H1 (cell line): ENCODE data around the gene LRBA. TPM values are rescaled to one million over a fixed set of nuclear protein-coding genes. Genes with fewer than 3 reads are reported as not detected.

Source experiments
- CTCF ChIA-PET: fragments of 300-600 bp; sonication (Branson Sonifier 250); formaldehyde crosslinking; loops from one replicate; lab custom pipeline; 2021; ENCODE audit not compliant: partially characterized antibody; lab: Charles Lee
- POLR2A ChIA-PET: fragments of 300-600 bp; sonication (Branson Sonifier 250); formaldehyde crosslinking; loops from one replicate; lab custom pipeline; 2021; ENCODE audit warnings: inconsistent platforms; ENCODE audit not compliant: partially characterized antibody; lab: Charles Lee
- DNase-seq, 2 experiments: peaks; one replicate each; pipeline versions ENCODE4 v3.0.0 to v3.0.0-alpha.2; 2010 to 2022; ENCODE audit warnings: low spot score in 2 of 2, low read depth in 1 of 2, mixed read lengths in 1 of 2
- FAIRE-seq: peaks from 2 replicates; lab custom pipeline; 2011; peaks lifted over from hg19 to GRCh38; lab: Jason Lieb, UNC
- H2AFZ ChIP-seq: 2 replicates; pipeline ENCODE4 v1.8.1; 2012; ENCODE audit warnings: low read length, inconsistent platforms
- H2AK5ac ChIP-seq: 2 replicates; pipeline ENCODE4 v1.6.1; 2013; ENCODE audit warnings: low read depth, low read length
- H2BK120ac ChIP-seq: replicated peaks from 2 replicates; pipeline ENCODE3; 2013; ENCODE audit warnings: low read depth, low read length, inconsistent platforms
- H2BK12ac ChIP-seq: 2 replicates; pipeline ENCODE4 v1.6.1; 2013; ENCODE audit warnings: low read depth, low read length
- H2BK15ac ChIP-seq: 2 replicates; pipeline ENCODE4 v1.6.1; 2013; ENCODE audit warnings: low read length
- H2BK20ac ChIP-seq: 2 replicates; pipeline ENCODE4 v1.6.1; 2013; ENCODE audit warnings: low read length
- H2BK5ac ChIP-seq: 2 replicates; pipeline ENCODE4 v1.6.1; 2013; ENCODE audit warnings: low read depth, low read length
- H3K14ac ChIP-seq: 2 replicates; pipeline ENCODE4 v1.6.1; 2013; ENCODE audit warnings: inconsistent platforms; ENCODE audit not compliant: insufficient read length
- H3K18ac ChIP-seq: 2 replicates; pipeline ENCODE4 v1.6.1; 2013; ENCODE audit warnings: low read length; ENCODE audit errors: extremely low read depth
- H3K23ac ChIP-seq: 2 replicates; pipeline ENCODE4 v1.6.1; 2013; ENCODE audit warnings: inconsistent platforms; ENCODE audit not compliant: insufficient read length
- H3K23me2 ChIP-seq: 2 replicates; pipeline ENCODE4 v1.6.1; 2013; ENCODE audit warnings: low read depth, low read length
- H3K27ac ChIP-seq: 2 replicates; pipeline ENCODE4 v1.6.1; 2011; ENCODE audit warnings: low read depth, low read length, inconsistent platforms
- H3K27me3 ChIP-seq, 4 experiments: replicated peaks in 1 of 4; 1 replicate in 1 of 4; 2 replicates in 3 of 4; pipeline versions ENCODE4 v1.6.1 to v1.8.1; 2011 to 2013; ENCODE audit warnings: low read length in 3 of 4, mild to moderate bottlenecking in 3 of 4, inconsistent platforms in 2 of 4, mixed read lengths in 2 of 4, moderate library complexity in 1 of 4; ENCODE audit not compliant: control insufficient read depth in 3 of 4, insufficient read depth in 3 of 4; ENCODE audit errors: extremely low read depth in 1 of 4
- H3K36me3 ChIP-seq, 4 experiments: 2 replicates each; pipeline versions ENCODE4 v1.6.1 to v1.8.1; 2011 to 2013; ENCODE audit warnings: mild to moderate bottlenecking in 4 of 4, low read length in 3 of 4, moderate library complexity in 2 of 4, control low read depth in 1 of 4, inconsistent platforms in 1 of 4; ENCODE audit not compliant: insufficient read depth in 4 of 4, control insufficient read depth in 2 of 4
- H3K4ac ChIP-seq: replicated peaks from 2 replicates; pipeline ENCODE3; 2013; ENCODE audit warnings: low read length, low read depth, mixed read lengths, inconsistent platforms; ENCODE audit not compliant: insufficient read length
- H3K4me1 ChIP-seq, 4 experiments: replicated peaks in 1 of 4; 1 replicate in 1 of 4; 2 replicates in 3 of 4; pipeline versions ENCODE4 v1.6.1 to v1.8.1; 2011 to 2013; ENCODE audit warnings: low read length in 3 of 4, inconsistent platforms in 2 of 4, mixed read lengths in 1 of 4; ENCODE audit not compliant: insufficient read depth in 4 of 4, control insufficient read depth in 3 of 4
- H3K4me2 ChIP-seq, 2 experiments: 2 replicates each; pipeline versions ENCODE4 v1.6.1 to v1.8.1; 2011 to 2013; ENCODE audit warnings: low read depth in 2 of 2, low read length in 2 of 2, control low read depth in 1 of 2, inconsistent platforms in 1 of 2, mild to moderate bottlenecking in 1 of 2; ENCODE audit not compliant: insufficient read depth in 1 of 2
- H3K4me3 ChIP-seq, 4 experiments: fragments of 200-600, 300-600 bp in 1 of 4; sonication (generic), shearing (Covaris generic), sonication (Bioruptor Twin) in 1 of 4; 2 replicates each; pipeline versions ENCODE4 v1.5.1 to v1.8.1; 2011 to 2016; ENCODE audit warnings: low read length in 4 of 4, low read depth in 3 of 4, control low read depth in 2 of 4, inconsistent platforms in 2 of 4, mild to moderate bottlenecking in 2 of 4, mixed read lengths in 1 of 4, moderate library complexity in 1 of 4; ENCODE audit not compliant: insufficient read depth in 2 of 4; ENCODE audit errors: extremely low read depth in 1 of 4
- H3K56ac ChIP-seq: replicated peaks from 2 replicates; pipeline ENCODE3; 2013; ENCODE audit warnings: low read depth, mild to moderate bottlenecking, mixed read lengths, low read length, inconsistent platforms; ENCODE audit not compliant: insufficient read length
- H3K79me1 ChIP-seq: 2 replicates; pipeline ENCODE4 v1.6.1; 2013; ENCODE audit warnings: low read depth, low read length, control low read depth
- H3K79me2 ChIP-seq, 2 experiments: 2 replicates each; pipeline versions ENCODE4 v1.6.1 to v1.8.1; 2012 to 2013; ENCODE audit warnings: low read length in 2 of 2, mild to moderate bottlenecking in 2 of 2, inconsistent platforms in 1 of 2; ENCODE audit not compliant: insufficient read depth in 2 of 2, control insufficient read depth in 1 of 2
- H3K9ac ChIP-seq, 4 experiments: replicated peaks in 1 of 4; 1 replicate in 1 of 4; 2 replicates in 3 of 4; pipeline versions ENCODE4 v1.6.1 to v1.8.1; 2011 to 2013; ENCODE audit warnings: low read depth in 3 of 4, low read length in 3 of 4, control low read depth in 2 of 4, mild to moderate bottlenecking in 2 of 4, moderate library complexity in 2 of 4, inconsistent platforms in 1 of 4; ENCODE audit errors: extremely low read depth in 1 of 4
- H3K9me3 ChIP-seq, 2 experiments: 2 replicates each; pipeline versions ENCODE4 v1.6.1 to v1.8.1; 2012 to 2013; ENCODE audit warnings: mild to moderate bottlenecking in 2 of 2, moderate library complexity in 2 of 2, control low read depth in 1 of 2, inconsistent platforms in 1 of 2, low read depth in 1 of 2, low read length in 1 of 2, mixed read lengths in 1 of 2; ENCODE audit not compliant: insufficient read depth in 2 of 2
- H4K20me1 ChIP-seq, 2 experiments: replicated peaks in 1 of 2; 2 replicates each; pipeline versions ENCODE3 to v1.8.1; 2011 to 2013; ENCODE audit warnings: inconsistent platforms in 2 of 2, low read length in 2 of 2, mild to moderate bottlenecking in 1 of 2; ENCODE audit not compliant: insufficient read depth in 2 of 2, control insufficient read depth in 1 of 2
- H4K5ac ChIP-seq: 2 replicates; pipeline ENCODE4 v1.6.1; 2013; ENCODE audit warnings: low read length, low read depth, mixed read lengths, inconsistent platforms; ENCODE audit not compliant: insufficient read length
- H4K8ac ChIP-seq: 2 replicates; pipeline ENCODE4 v1.8.0; 2013; ENCODE audit warnings: mild to moderate bottlenecking, moderate library complexity, low read length, inconsistent platforms; ENCODE audit not compliant: insufficient read depth; ENCODE audit errors: extremely low read depth
- H4K91ac ChIP-seq: replicated peaks from 2 replicates; pipeline ENCODE3; 2013; ENCODE audit warnings: low read length, mixed read lengths, inconsistent platforms; ENCODE audit not compliant: insufficient read length
- NANOG ChIP-seq: IDR thresholded peaks from 2 replicates; pipeline ENCODE4 v1.6.1; 2011; ENCODE audit warnings: low read length, low read depth, mild to moderate bottlenecking, inconsistent platforms; ENCODE audit not compliant: insufficient read depth, poor library complexity, severe bottlenecking
- WGBS, 2 experiments: shearing (Covaris generic) in 1 of 2; methylation state at CpG; one replicate each; pipeline versions ENCODE4 v1.1.6 to v1.1.7; 2013 to 2015; ENCODE audit warnings: low lambda C conversion rate in 2 of 2, mixed read lengths in 2 of 2, inconsistent platforms in 1 of 2, low coverage in 1 of 2, missing lambda C conversion rate in 1 of 2; ENCODE audit not compliant: insufficient replicate concordance in 2 of 2, insufficient coverage in 1 of 2, insufficient read length in 1 of 2; ENCODE audit errors: extremely low coverage in 1 of 2, missing lambda C conversion rate in 1 of 2; 5-methylcytosine and 5-hydroxymethylcytosine counted together
- polyA plus RNA-seq, 7 experiments: library from polyadenylated mRNA; depleted of rRNA in 3 of 7; stranded (reverse) in 5 of 7; unstranded in 2 of 7; fragments of >200 nt in 5 of 7; fragments of 200-250 nt in 2 of 7; gene quantifications; 1 replicate in 5 of 7; 2 replicates in 1 of 7; 4 replicates in 1 of 7; pipeline versions ENCODE4 v1.2.1 to v1.2.3, GENCODE V29; 2011 to 2013; ENCODE audit warnings: missing spikeins in 2 of 7, mixed read lengths in 2 of 7
- total RNA-seq: library from RNA; stranded (reverse); fragmentation: NEBNext Ultra II Directional; extraction: Animal tissue kit (Norgen Biotek cat#: 25700); gene quantifications from 2 replicates; pipeline ENCODE4 v1.2.1, GENCODE V29; 2021

Gene LRBA
- total and polyA plus RNA-seq, 2 of the 8 experiments (the other 6 are each of a cell fraction or from before 2014, with no cell fraction given) = 54.6 to 83.2 TPM

- Histone ChIP-seq H3K36me3 (no peaks in the 10 kb centered on the region; a peak in 1 of 8 replicates), H4K91ac (no peak overlapping the region), H3K14ac (no peak overlapping the region), H3K23ac (no peak overlapping the region), H3K9me3 (no peaks in the 10 kb centered on the region), H3K79me1 (no peaks in the 10 kb centered on the region), H2AFZ (no peak overlapping the region), H3K79me2 (no peaks in the 10 kb centered on the region), H3K23me2 (no peaks in the 10 kb centered on the region), H2AK5ac (no peak overlapping the region)
- FAIRE-seq = no peak
- TF ChIP-seq NANOG = no peak
- TF ChIP-seq, all 59 proteins: peak for 0
- POLR2A ChIA-PET = no interaction called here
- Histone ChIP-seq H3K56ac (no peak overlapping the region), H2BK5ac (no peak overlapping the region), H3K18ac (no peak overlapping the region), H2BK20ac (no peak overlapping the region), H2BK120ac (no peak overlapping the region), H3K27ac (no peak overlapping the region), H3K4ac (no peak overlapping the region), H3K9ac (no peak overlapping the region), H3K4me3 (no peak overlapping the region), H4K5ac (no peak overlapping the region), H2BK12ac (no peak overlapping the region), H2BK15ac (no peak overlapping the region), H4K20me1 (no peaks in the 10 kb centered on the region), H4K8ac (no peak overlapping the region), H3K4me2 (no peak overlapping the region), H3K4me1 (peaks cover 0 to 10% (median 4%) of the 10 kb centered on the region in 4 experiments; a peak in 6 of 7 replicates), H3K27me3 (no peaks in the 10 kb centered on the region)
- WGBS, 2 experiments = 95% methylated on average over 6 of the region's 6 CpGs; no CpG with 5 or more reads in 1 of the 2 experiments
- CTCF ChIA-PET = interaction anchor here (1.8 to 3.6 kb wide), 3 partner anchors 10 to 39 kb away, joined by 3 to 27 read pairs (median 7); no protein-coding TSS in a partner anchor
- no peak for DNase-seq
These were observed 756.5 kb downstream of the LRBA start for GRCh38 chr4:150258569-150258968.
